Activated CD4-positive, alpha-beta T cell treated with anti-CD3 and anti-CD28 coated beads, Interleukin-2, Interleukin-4, amounts not matched to agents 100 ng/mL and 50 ng/mL, durations not matched to agents 16 hours and 8 hours (primary cell): ENCODE results near the gene SLFN12L.
"Not testable (repeated sequence)": the region's sequence is repeated elsewhere in the genome, so short reads cannot be mapped to it uniquely, and the experiment has no call there.

Source experiments
- DNase-seq: peaks from one replicate; pipeline ENCODE4 v3.0.0-alpha.2; 2020; ENCODE audit warnings: low spot score

SLFN12L gene

GRCh38 chr17:35537601-35538141, at the start of gene SLFN12L:
SLFN12L (minus strand) TSS chr17:35537678; CDS start chr17:35522364, 15,314 bp downstream.
- DNase-seq, result peak; percentile 91

GRCh38 chr17:35586569-35587073, 49.1 kb upstream of the SLFN12L start:
- DNase-seq, result no peak

GRCh38 chr17:35584061-35584460, 46.6 kb upstream of the SLFN12L start:
- DNase-seq, result no peak

GRCh38 chr17:35578929-35579432, 41.5 kb upstream of the SLFN12L start:
- DNase-seq, result peak; percentile 16

- peak; percentile 92 for DNase-seq
These were observed 40.9 kb upstream of the SLFN12L start, which contains the start of gene PEX12 for GRCh38 chr17:35578197-35578928. PEX12 (minus strand) TSS chr17:35578571; CDS start chr17:35578021, 550 bp downstream.

- DNase-seq, result peak; percentile 11
These were observed 40.3 kb upstream of the SLFN12L start for GRCh38 chr17:35577830-35578196.

GRCh38 chr17:35575759-35576158, 38.3 kb upstream of the SLFN12L start:
- DNase-seq, result no peak

- DNase-seq, result no peak
These were observed 31.9 kb upstream of the SLFN12L start for GRCh38 chr17:35569405-35569804.

GRCh38 chr17:35568561-35568960, 31.1 kb upstream of the SLFN12L start:
- DNase-seq, result peak; percentile 41

- no peak for DNase-seq
These were observed 29.5 kb upstream of the SLFN12L start for GRCh38 chr17:35566968-35567367.

- not testable (repeated sequence) for DNase-seq
These were observed 25.7 kb upstream of the SLFN12L start for GRCh38 chr17:35563181-35563580.

- DNase-seq, result no peak
These were observed 23.2 kb upstream of the SLFN12L start, which contains the start of gene SLFN14 for GRCh38 chr17:35560703-35561102. SLFN14 (minus strand) TSS chr17:35560819; CDS start chr17:35558062, 2,757 bp downstream.

GRCh38 chr17:35559495-35560210, 22.2 kb upstream of the SLFN12L start:
- no peak for DNase-seq

- no peak for DNase-seq
These were observed 19.9 kb upstream of the SLFN12L start for GRCh38 chr17:35557353-35557752.

GRCh38 chr17:35555691-35556090, 18.2 kb upstream of the SLFN12L start:
- no peak for DNase-seq

- no peak for DNase-seq
These were observed 17.2 kb upstream of the SLFN12L start for GRCh38 chr17:35554668-35555067.

- DNase-seq, result no peak
These were observed 15.8 kb upstream of the SLFN12L start for GRCh38 chr17:35553310-35553709.

GRCh38 chr17:35548978-35549377, 11.5 kb upstream of the SLFN12L start:
- DNase-seq, result no peak

GRCh38 chr17:35548208-35548810, 10.8 kb upstream of the SLFN12L start:
- no peak for DNase-seq

GRCh38 chr17:35546487-35546886, 9.0 kb upstream of the SLFN12L start:
- DNase-seq, result no peak

- no peak for DNase-seq
These were observed 7.7 kb upstream of the SLFN12L start for GRCh38 chr17:35545150-35545549.

- DNase-seq, result no peak
These were observed 6.4 kb upstream of the SLFN12L start for GRCh38 chr17:35543856-35544255.
